GM13977 (cell line): ENCODE measurements around the gene YWHAQ.
"Not testable (repeated sequence)": the region's sequence is repeated elsewhere in the genome, so short reads cannot be mapped to it uniquely, and the experiment has no call there.

Experiments used
- DNase-seq: peaks from one replicate; pipeline ENCODE4 v3.0.0; 2012; ENCODE audit warnings: low spot score
- in situ Hi-C: fragments of 300-500 bp; cut with MboI; formaldehyde crosslinking; loops from one replicate; pipeline ENCODE4 v1.12.0; 2022; ENCODE audit warnings: low sequenced_read_pairs, low pct_unique_long_range_greater_than_20kb, mixed read lengths, inconsistent platforms; ENCODE audit not compliant: unreplicated experiment
- TF ChIP-seq, protein P1 (sequence below): IDR thresholded peaks from 2 replicates; pipeline ENCODE4 v1.5.1; 2012; ENCODE audit warnings: mild to moderate bottlenecking, control low read depth; ENCODE audit not compliant: insufficient read depth; ENCODE audit errors: extremely low read depth, missing control alignments

YWHAQ gene

DNA sequence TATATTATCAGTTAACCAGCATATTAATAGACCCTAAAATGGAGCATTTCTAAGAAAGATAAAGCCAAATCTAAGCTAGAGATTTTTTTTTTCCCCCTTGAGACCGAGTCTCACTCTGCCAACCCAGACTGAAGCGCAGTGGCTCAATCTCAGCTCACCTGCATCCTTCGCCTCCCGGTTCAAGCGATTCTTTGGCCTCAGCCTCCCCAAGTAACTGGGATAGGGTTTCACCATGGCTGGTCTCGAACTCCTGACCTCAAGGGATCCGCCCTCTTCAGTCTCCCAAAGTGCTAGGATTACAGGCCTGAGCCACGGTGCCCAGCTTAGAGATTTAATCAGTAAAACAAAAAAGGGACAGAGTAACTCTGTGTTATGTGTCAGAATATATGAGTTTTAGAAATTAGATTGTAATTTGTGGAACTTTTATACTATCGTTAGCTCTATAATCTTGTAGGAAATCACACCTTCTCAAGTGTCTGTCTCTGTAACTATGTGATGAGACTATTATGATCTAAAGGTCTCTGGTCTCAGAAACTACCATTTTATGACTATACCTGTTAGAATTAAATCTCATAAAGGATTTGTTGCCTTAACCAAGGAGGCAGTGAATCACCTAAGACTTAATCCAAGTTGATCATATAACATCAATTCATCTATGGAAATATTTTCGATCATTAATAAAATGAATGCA is 34.0 kb downstream of the YWHAQ start:
- TF ChIP-seq, protein P1, sequence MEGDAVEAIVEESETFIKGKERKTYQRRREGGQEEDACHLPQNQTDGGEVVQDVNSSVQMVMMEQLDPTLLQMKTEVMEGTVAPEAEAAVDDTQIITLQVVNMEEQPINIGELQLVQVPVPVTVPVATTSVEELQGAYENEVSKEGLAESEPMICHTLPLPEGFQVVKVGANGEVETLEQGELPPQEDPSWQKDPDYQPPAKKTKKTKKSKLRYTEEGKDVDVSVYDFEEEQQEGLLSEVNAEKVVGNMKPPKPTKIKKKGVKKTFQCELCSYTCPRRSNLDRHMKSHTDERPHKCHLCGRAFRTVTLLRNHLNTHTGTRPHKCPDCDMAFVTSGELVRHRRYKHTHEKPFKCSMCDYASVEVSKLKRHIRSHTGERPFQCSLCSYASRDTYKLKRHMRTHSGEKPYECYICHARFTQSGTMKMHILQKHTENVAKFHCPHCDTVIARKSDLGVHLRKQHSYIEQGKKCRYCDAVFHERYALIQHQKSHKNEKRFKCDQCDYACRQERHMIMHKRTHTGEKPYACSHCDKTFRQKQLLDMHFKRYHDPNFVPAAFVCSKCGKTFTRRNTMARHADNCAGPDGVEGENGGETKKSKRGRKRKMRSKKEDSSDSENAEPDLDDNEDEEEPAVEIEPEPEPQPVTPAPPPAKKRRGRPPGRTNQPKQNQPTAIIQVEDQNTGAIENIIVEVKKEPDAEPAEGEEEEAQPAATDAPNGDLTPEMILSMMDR = no peak
- no peak for DNase-seq
- in situ Hi-C loops = no loop called here

DNA sequence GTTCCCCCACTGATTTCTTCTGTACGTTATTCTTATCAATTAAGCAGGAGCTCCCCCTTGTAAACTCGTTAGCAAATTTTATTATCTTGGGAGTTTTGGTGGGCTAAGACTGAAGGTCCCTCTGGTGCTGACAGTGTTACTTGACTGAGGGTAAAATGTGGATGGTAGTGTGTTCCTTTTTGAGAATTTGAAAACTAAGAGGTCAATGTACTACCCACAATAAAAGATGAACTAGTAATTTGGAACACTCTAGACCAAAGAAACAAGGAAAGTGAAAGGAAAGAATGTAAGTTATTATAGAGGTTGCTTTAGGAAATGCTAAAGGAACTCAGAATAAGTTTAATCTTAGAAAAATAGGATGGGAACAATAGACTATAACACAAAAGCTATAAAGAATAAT is 35.1 kb downstream of the YWHAQ start:
- no peak for DNase-seq
- in situ Hi-C loops = no loop called here
- TF ChIP-seq, protein P1 = no peak

DNA sequence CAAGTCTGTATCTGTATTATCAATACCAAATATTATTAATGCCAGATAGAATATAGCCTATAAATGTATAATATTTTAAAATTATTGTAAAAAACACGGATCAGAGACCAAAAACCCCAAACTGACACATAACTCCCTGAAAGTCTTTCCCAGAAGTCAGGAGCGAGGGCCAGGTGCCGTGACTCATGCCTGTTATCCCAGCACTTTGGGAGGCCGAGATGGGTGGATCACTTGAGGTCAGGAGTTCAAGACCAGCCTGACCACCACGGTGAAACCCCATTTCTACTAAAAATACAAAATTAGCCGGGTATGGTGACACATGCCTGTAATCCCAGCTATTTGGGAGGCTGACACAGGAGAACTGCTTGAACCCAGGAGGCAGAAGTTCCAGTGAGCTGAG is 35.5 kb downstream of the YWHAQ start:
- in situ Hi-C loops = not testable (repeated sequence)

DNA sequence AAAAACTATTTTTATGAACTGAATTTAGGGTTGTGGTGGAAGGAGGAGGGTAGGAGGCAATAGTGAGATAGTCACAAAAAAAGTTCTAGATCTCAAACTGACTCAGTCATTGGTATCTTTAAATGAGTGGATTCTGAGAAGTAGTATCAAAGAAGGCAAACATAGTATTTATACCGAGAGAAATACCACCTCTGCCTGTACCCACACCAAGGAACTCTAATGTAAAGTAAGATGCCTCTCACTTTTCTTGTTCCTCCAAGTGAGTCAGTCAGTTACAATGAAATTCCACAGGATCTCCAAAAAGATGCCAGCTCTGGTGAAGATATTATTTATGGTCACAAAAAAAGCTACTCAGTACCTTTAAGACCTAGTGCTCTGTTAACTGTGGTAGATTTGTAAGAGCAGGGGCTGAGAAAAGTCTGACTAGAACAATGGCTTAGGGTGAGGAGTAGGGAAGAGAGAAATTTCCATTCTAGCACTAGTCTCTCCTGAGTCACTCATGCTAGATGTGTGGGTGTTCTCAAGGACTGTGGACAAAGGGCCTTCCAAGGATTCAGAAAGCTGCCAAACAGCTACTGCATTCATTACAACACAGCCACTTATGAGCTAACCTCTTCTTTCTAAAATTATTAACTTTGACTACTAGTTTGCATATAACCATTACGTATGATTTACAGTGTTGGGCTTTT is 36.3 kb downstream of the YWHAQ start:
- no peak for DNase-seq
- in situ Hi-C loops = no loop called here
- TF ChIP-seq, protein P1 = no peak

More for the DNA sequence above, 35.5 kb downstream of the YWHAQ start:
- DNase-seq = not testable (repeated sequence)

DNA sequence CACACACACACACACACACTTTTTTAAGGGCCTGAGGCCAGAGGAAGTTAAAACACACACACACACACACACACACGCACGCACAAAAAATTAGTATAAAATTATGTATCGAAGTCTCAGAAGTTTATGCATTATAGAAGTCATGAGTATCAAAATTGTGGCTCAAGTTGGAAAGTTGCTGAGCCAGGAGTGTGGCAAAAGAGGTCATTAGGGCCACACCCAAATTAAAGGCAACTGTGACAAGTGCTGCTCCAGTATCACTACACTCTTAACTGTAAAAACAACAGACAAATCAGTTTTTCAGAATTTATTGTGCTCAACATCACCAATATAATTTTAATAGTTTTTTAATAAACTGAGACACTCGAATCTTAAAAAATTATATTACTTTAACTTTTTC is 36.9 kb downstream of the YWHAQ start:
- DNase-seq = no peak
- in situ Hi-C loops = no loop called here
- TF ChIP-seq, protein P1 = no peak

DNA sequence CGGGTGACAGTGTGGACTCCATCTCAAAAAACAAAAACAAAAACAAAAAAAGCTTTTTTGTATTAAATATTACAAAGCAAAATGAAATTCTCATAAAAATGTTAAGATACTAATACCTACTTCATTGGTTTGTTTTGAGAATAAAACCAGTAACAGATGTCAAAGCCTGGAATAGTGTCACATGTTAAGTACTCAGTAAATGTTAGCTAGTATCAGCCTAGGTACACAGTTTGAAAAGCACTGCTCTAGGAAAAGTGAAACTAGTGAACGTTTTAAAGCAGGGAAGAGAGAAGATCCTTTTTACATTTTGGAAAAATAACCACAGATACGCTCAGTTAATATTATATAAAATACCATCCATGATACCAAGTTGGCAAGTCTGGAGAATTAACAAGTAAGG is 38.1 kb downstream of the YWHAQ start:
- TF ChIP-seq, protein P1 = no peak
- DNase-seq = no peak
- in situ Hi-C loops = no loop called here

DNA sequence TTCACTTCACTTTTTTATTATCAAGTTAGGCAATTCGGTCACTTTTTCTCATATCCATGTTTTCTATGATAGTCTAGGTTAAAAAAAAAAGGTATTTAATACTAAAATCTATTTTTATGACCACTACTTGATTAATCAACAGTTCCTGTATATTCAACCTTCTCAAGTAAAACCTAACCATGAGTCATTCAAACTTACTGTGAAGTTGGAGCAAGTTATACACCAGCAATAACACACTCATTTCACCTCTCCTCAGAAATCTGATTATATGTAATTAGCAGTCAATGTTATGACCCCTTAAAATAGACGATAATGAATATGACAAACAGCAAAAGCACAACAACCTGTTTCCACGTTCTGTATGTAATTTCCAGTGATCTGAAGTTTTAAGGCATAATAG is 40.2 kb downstream of the YWHAQ start:
- in situ Hi-C loops = no loop called here
- TF ChIP-seq, protein P1 = no peak
- DNase-seq = no peak
